GM06990 (cell line): ENCODE data around the gene EML6.
"Not testable (repeated sequence)": the region's sequence is repeated elsewhere in the genome, so short reads cannot be mapped to it uniquely, and the experiment has no call there.

Source experiments
- DNase-seq: peaks from one replicate; pipeline ENCODE4 v3.0.0-alpha.2; 2011; ENCODE audit not compliant: insufficient read length; ENCODE audit errors: extremely low read depth
- H3K27me3 ChIP-seq: replicated peaks from 2 replicates; pipeline ENCODE4 v1.6.0; 2011; ENCODE audit warnings: low read length; ENCODE audit not compliant: control insufficient read depth, insufficient read depth
- H3K36me3 ChIP-seq: 2 replicates; pipeline ENCODE4 v1.5.1; 2011; ENCODE audit warnings: low read length; ENCODE audit not compliant: control insufficient read depth, insufficient read depth
- H3K4me3 ChIP-seq: replicated peaks from 2 replicates; pipeline ENCODE4 v1.5.1; 2011; ENCODE audit warnings: low read depth, mild to moderate bottlenecking, control low read depth, low read length
- TF ChIP-seq, protein P1 (sequence below): IDR thresholded peaks from 2 replicates; pipeline ENCODE4 v1.5.1; 2011; ENCODE audit warnings: low read length, control low read depth, mild to moderate bottlenecking, inconsistent platforms; ENCODE audit not compliant: insufficient read depth, poor library complexity, severe bottlenecking

The EML6 gene

DNA sequence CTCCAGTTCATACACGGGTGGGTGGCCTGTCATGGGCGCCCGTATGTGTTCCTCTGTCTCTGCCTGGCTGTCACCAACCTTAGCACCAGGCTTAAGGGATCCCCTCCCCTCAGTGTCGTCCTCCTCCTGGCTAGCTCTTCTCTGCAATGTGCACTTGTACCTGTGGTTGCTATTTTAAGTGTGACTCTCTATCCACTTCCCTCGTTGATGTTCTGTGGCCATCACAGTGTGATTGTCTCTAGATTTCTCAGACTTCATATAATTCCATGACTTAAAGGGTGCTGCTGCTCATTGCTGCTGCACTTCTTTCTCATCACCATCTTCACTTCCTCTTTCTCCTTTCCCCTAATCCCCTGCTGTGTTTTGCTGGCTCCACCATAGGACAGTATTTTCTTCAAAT lies 143.4 kb downstream of the EML6 start:
- no peaks in the 10 kb centered on the region for H3K36me3 ChIP-seq
- TF ChIP-seq, protein P1, sequence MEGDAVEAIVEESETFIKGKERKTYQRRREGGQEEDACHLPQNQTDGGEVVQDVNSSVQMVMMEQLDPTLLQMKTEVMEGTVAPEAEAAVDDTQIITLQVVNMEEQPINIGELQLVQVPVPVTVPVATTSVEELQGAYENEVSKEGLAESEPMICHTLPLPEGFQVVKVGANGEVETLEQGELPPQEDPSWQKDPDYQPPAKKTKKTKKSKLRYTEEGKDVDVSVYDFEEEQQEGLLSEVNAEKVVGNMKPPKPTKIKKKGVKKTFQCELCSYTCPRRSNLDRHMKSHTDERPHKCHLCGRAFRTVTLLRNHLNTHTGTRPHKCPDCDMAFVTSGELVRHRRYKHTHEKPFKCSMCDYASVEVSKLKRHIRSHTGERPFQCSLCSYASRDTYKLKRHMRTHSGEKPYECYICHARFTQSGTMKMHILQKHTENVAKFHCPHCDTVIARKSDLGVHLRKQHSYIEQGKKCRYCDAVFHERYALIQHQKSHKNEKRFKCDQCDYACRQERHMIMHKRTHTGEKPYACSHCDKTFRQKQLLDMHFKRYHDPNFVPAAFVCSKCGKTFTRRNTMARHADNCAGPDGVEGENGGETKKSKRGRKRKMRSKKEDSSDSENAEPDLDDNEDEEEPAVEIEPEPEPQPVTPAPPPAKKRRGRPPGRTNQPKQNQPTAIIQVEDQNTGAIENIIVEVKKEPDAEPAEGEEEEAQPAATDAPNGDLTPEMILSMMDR, result no peak
- DNase-seq, result peak; percentile 45
- H3K4me3 ChIP-seq, result no peak overlapping the region
- H3K27me3 ChIP-seq, result no peaks in the 10 kb centered on the region

DNA sequence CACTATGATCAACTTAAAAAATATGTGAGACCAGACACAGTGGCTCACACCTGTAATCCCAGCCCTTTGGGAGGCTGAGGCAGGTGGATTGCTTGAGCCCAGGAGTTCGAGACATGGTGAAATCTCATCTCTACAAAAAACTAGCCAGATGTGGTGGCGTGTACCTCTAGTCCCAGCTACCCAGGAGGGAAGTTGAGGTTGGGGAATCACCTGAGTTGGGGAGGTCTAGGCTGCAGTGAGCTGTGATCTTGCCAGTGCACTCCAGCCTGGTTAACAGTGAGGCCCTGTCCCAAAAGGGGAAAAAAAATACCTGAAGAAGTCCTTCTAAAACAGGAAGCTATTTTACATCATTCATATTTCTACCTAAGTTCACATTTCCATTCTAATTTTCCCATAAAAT lies 144.0 kb downstream of the EML6 start:
- Histone ChIP-seq H3K27me3 (no peaks in the 10 kb centered on the region), H3K4me3 (no peak overlapping the region), H3K36me3 (no peaks in the 10 kb centered on the region)
- TF ChIP-seq, protein P1, result no peak
- DNase-seq, result no peak

DNA sequence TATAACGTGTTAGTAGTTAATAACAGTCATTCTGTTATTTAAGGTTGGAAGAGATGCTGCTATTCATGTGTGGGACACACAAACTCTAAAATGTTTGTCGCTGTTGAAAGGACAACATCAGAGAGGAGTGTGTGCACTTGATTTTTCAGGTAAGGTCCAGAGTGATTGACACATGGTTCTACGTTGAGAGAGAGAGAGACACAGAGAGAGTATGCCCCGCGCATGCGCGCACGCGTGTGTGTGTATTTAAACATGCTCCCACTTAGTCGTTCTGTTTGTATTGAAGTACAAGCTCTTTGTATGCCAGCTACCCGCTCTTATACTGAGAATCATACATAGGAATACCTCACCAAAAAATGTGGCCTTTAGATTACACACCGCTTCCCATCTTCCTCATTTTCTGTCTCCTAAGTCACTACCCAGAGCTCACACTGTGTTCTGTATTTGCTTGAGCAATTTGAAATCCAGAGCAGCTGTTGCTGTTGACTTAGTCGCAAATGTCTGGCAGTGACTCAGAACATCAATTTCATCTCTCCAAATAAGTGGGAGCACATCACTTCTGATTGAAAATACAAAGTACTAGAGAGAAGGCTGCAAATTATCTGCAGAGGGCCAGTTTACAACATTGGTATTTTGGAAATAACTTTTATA lies 148.1 kb downstream of the EML6 start:
- DNase-seq, result no peak
- TF ChIP-seq, protein P1, result no peak
- H3K36me3 ChIP-seq, result no peaks in the 10 kb centered on the region
- no peaks in the 10 kb centered on the region for H3K27me3 ChIP-seq
- no peak overlapping the region for H3K4me3 ChIP-seq

DNA sequence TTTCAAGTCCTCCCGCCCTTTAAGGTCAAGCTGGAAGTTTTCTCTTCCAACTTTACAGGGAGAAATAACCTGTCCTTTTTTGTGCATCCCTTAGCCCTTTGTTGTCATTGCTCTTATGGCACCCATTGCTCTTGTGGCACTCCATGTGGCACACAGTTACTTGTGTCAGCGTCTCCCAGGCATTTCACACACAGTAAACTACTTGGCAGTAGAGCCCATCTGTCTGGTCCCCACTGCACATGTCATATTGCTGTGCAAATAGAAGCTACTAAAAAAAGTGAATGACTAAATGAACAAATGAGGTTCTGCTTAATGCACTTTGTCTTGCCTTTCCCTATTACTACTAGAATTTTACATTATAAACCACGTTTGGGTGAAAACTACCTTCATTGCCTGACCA lies 149.3 kb downstream of the EML6 start:
- Histone ChIP-seq H3K4me3 (no peak overlapping the region), H3K36me3 (no peaks in the 10 kb centered on the region), H3K27me3 (no peaks in the 10 kb centered on the region)
- DNase-seq, result no peak
- TF ChIP-seq, protein P1, result no peak

DNA sequence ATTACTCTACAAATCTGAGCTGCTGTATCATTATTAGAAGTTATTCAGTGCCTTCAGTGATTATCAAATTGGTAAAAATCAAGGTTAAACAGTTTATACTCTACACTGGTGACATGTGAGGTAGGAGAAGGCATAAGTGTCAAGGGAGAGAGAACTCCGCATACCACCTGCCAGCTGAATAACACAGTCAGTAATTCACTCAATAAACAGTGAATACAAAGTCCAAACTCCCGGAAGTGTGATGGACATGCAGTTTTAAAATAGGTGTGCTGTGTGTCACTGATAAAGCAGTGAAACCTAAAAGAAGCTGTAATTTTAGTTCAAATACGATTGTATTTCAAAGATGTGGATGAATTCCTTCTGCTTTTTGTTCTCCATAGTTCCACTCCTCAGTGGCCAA lies 149.8 kb downstream of the EML6 start:
- not testable (repeated sequence) for H3K4me3 ChIP-seq, H3K36me3 ChIP-seq, DNase-seq, H3K27me3 ChIP-seq

DNA sequence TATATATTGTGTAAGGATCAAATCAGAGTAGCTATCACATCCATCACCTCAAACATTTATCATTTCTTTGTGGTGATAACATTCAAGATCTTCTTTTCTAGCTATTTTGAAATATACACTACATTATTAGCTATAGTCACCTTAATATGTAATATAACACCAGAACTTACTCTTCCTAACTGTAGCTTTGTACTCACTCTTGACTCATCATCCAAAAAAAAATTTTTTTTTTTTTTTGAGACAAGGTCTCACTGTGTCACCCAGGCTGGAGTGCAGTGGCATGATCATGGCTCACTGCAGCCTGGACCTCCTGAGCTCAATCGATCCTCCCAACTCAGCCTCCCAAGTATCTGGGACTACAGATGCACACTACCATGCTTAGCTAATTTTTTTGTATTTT lies 153.3 kb downstream of the EML6 start:
- H3K4me3 ChIP-seq, result no peak overlapping the region
- TF ChIP-seq, protein P1, result no peak
- DNase-seq, result no peak
- no peaks in the 10 kb centered on the region; the same call in 1 of the 2 replicates for H3K27me3 ChIP-seq
- no peaks in the 10 kb centered on the region for H3K36me3 ChIP-seq
